GM21528 (cell line): ENCODE data around the gene ATG9B.
"Not testable (repeated sequence)": the region's sequence is repeated elsewhere in the genome, so short reads cannot be mapped to it uniquely, and the experiment has no call there.

ENCODE experiments used
- ATAC-seq: cut with Tn5 transposase; IDR thresholded peaks from one replicate; pipeline ENCODE4 v1.9.1; 2021; ENCODE audit warnings: mild to moderate bottlenecking, moderate library complexity; ENCODE audit not compliant: unreplicated experiment, low FRiP score

The ATG9B gene

GRCh38 chr7:151017370-151017952 lies 6.8 kb downstream of the ATG9B start:
- no peak for ATAC-seq

GRCh38 chr7:151016942-151017341 lies 7.4 kb downstream of the ATG9B start:
- no peak for ATAC-seq

GRCh38 chr7:151016505-151016904 lies 7.8 kb downstream of the ATG9B start:
- no peak for ATAC-seq

- no peak for ATAC-seq
Observed at GRCh38 chr7:151015967-151016366, 8.3 kb downstream of the ATG9B start.

GRCh38 chr7:151014950-151015349 lies 9.3 kb downstream of the ATG9B start:
- ATAC-seq = no peak

GRCh38 chr7:151013733-151014497 lies 10.4 kb downstream of the ATG9B start:
- ATAC-seq = no peak

GRCh38 chr7:151013356-151013732 lies 10.9 kb downstream of the ATG9B start:
- no peak for ATAC-seq

GRCh38 chr7:151012911-151013347 lies 11.4 kb downstream of the ATG9B start:
- no peak for ATAC-seq

- ATAC-seq = no peak
Observed at GRCh38 chr7:151012031-151012692, 12.1 kb downstream of the ATG9B start.

GRCh38 chr7:151011616-151012015 lies 12.7 kb downstream of the ATG9B start:
- ATAC-seq = not testable (repeated sequence)

GRCh38 chr7:151011097-151011409 lies 13.2 kb downstream of the ATG9B start:
- ATAC-seq = no peak

GRCh38 chr7:151010307-151011096 lies 13.8 kb downstream of the ATG9B start:
- ATAC-seq = no peak

GRCh38 chr7:151010037-151010306 lies 14.3 kb downstream of the ATG9B start:
- no peak for ATAC-seq

GRCh38 chr7:151009327-151010036 lies 14.8 kb downstream of the ATG9B start:
- no peak for ATAC-seq

- ATAC-seq = no peak
Observed at GRCh38 chr7:151008511-151009323, 15.6 kb downstream of the ATG9B start.

- no peak for ATAC-seq
Observed at GRCh38 chr7:151008143-151008510, 16.2 kb downstream of the ATG9B start.

- ATAC-seq = no peak
Observed at GRCh38 chr7:151007469-151007898, 16.8 kb downstream of the ATG9B start.

GRCh38 chr7:151006590-151007300 lies 17.5 kb downstream of the ATG9B start:
- no peak for ATAC-seq

- ATAC-seq = no peak
Observed at GRCh38 chr7:151005566-151005965, 18.7 kb downstream of the ATG9B start.
